NCI-H1930 (cell line): ENCODE data around the gene PRR33.
"Not testable (repeated sequence)": the region's sequence is repeated elsewhere in the genome, so short reads cannot be mapped to it uniquely, and the experiment has no call there.

ENCODE experiments used
- DNase-seq, 2 experiments: peaks; one replicate each; lab custom pipeline; 2025; lab: John Stamatoyannopoulos, UW

PRR33 gene

GRCh38 chr11:1875851-1876301 is 15.8 kb downstream of the PRR33 start:
- not testable (repeated sequence) for DNase-seq

- no peak for DNase-seq
These were observed 16.4 kb downstream of the PRR33 start for GRCh38 chr11:1875093-1875850.

GRCh38 chr11:1874441-1875092 is 17.1 kb downstream of the PRR33 start:
- DNase-seq: not testable (repeated sequence)

GRCh38 chr11:1873813-1874150 is 17.9 kb downstream of the PRR33 start:
- DNase-seq: not testable (repeated sequence)

- no peak for DNase-seq
These were observed 18.5 kb downstream of the PRR33 start for GRCh38 chr11:1873048-1873812.

- no peak for DNase-seq
These were observed 19.3 kb downstream of the PRR33 start for GRCh38 chr11:1872267-1872985.

- DNase-seq: no peak
These were observed 20.2 kb downstream of the PRR33 start for GRCh38 chr11:1871531-1871930.

- DNase-seq: no peak
These were observed 20.8 kb downstream of the PRR33 start for GRCh38 chr11:1870721-1871466.

- DNase-seq: no peak
These were observed 21.4 kb downstream of the PRR33 start for GRCh38 chr11:1870326-1870696.

GRCh38 chr11:1869427-1870325 is 22.0 kb downstream of the PRR33 start:
- no peak for DNase-seq

GRCh38 chr11:1868636-1869291 is 22.9 kb downstream of the PRR33 start:
- DNase-seq: no peak

GRCh38 chr11:1868056-1868635 is 23.5 kb downstream of the PRR33 start:
- no peak for DNase-seq

- DNase-seq: no peak
These were observed 24.3 kb downstream of the PRR33 start for GRCh38 chr11:1867381-1867780.

GRCh38 chr11:1866776-1867175 is 24.9 kb downstream of the PRR33 start:
- DNase-seq: no peak

GRCh38 chr11:1866226-1866625 is 25.5 kb downstream of the PRR33 start:
- no peak for DNase-seq

GRCh38 chr11:1864831-1865665 is 26.6 kb downstream of the PRR33 start:
- DNase-seq: no peak

- no peak for DNase-seq
These were observed 27.5 kb downstream of the PRR33 start for GRCh38 chr11:1864231-1864630.

- no peak for DNase-seq
These were observed 28.1 kb downstream of the PRR33 start for GRCh38 chr11:1863352-1864216.
